ENCODE results near the gene VIPR2.

DNA sequence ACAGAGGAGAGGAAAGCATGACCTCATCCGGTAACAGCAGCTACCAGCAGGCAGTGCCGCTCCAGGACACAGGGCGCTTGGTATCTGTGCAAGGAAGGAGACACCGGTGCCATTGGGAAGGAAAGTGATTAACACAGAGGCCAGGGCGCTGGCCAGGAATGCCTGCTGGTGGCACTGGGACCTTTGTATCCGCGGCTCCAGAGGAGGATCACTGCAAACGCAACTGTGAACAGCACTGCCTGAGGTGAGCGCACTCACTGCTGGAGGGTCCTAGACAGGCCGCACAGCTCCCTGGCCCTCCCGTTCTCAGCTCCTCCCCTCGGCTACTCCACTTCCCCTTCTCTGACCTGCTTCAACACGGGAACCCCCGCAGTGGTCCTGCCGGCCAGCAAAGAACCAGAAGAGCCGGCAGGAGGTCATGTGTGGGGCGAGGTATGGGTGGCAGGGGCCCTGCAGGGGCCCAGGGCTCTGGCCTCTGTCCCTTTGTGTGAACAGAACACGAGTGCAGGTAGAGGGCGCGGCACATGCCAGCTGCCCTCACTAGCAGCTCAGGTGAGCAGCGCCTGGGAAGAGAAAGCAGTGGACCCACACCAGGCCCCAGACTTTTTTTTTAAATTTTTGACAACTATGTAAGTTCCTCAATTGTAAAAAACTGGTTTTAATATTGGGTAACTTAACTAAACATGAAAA is 107.6 kb downstream of the VIPR2 start:
- TF ChIP-seq, protein P1, sequence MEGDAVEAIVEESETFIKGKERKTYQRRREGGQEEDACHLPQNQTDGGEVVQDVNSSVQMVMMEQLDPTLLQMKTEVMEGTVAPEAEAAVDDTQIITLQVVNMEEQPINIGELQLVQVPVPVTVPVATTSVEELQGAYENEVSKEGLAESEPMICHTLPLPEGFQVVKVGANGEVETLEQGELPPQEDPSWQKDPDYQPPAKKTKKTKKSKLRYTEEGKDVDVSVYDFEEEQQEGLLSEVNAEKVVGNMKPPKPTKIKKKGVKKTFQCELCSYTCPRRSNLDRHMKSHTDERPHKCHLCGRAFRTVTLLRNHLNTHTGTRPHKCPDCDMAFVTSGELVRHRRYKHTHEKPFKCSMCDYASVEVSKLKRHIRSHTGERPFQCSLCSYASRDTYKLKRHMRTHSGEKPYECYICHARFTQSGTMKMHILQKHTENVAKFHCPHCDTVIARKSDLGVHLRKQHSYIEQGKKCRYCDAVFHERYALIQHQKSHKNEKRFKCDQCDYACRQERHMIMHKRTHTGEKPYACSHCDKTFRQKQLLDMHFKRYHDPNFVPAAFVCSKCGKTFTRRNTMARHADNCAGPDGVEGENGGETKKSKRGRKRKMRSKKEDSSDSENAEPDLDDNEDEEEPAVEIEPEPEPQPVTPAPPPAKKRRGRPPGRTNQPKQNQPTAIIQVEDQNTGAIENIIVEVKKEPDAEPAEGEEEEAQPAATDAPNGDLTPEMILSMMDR (IDR thresholded peaks at IDR 0.05; ENCODE audit: low read depth, low read length, poor library complexity, severe bottlenecking) = no peak
- no peak for TF ChIP-seq EZH2phosphoT487 (IDR thresholded peaks at IDR 0.05; ENCODE audit: borderline replicate concordance, low read length)
